ENCODE results near the gene CD40. TPM values are rescaled to one million over a fixed set of nuclear protein-coding genes. Genes with fewer than 3 reads are reported as not detected.

CD40 gene
- total and polyA plus RNA-seq, 2 experiments from 2014 or later = 2.5 to 2.8 TPM

DNA sequence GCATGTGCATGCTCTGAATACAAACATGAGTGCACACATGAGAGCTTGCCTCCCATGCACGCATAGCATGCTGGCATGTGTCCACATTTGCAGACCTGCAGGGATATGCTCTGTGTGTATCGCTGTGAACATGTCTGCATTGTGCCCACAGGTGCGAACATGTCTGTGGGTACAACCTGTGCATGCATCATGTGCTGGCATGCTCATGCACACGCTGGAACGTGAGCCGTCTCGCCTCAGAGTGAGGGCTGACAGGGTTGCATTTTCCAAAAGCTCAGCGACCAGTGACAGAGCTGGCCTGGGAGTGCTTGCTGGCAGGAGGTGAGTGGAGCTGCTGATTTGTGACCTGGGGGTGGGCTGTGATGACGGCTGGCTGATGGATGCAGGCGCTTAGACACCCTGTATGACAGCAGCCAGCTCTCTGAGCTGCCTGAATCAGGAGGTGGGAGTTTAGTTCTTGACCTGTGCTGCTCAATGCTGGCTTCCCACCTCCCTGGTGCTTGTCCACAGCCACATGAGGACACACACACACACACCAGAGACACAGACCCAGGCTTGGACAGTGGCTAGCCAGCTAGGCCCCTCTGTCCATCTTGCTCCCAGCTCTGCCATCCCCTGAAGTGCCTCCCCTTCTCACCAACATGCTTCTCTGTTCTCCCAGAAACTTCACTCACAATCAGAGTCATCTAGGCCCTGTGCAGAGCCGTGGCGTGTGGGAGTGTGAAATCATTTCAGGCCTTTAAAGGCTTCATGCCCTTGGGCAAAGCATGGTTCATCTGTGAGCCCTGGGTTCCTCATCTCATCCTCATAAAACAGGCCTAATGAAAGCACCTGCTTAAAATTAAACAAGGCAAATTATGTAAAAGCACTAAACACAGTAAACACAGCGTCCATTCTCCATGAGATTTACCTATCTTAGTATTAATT lies 51.4 kb downstream of the CD40 start:
- in situ Hi-C loops (cut with MboI) = no loop called here
- Histone ChIP-seq H3K36me3 (ENCODE audit: low read depth) (no peaks in the 10 kb centered on the region), H3K4me2 (ENCODE audit: unreplicated experiment) (no peak overlapping the region), H3K4me3 (no peak overlapping the region), H3K79me2 (ENCODE audit: insufficient read depth) (no peaks in the 10 kb centered on the region), H3K27ac (no peak overlapping the region), H3K4me1 (ENCODE audit: insufficient read depth) (no peaks in the 10 kb centered on the region), H4K20me1 (ENCODE audit: insufficient read depth) (no peaks in the 10 kb centered on the region), H3K27me3 (replicated peaks; ENCODE audit: insufficient read depth) (peaks cover 50% of the 10 kb centered on the region), H3K9me2 (ENCODE audit: insufficient read depth) (no peaks in the 10 kb centered on the region), H3F3A (ENCODE audit: insufficient read depth) (no peaks in the 10 kb centered on the region), H3K9ac (no peak overlapping the region), H3K9me3 (ENCODE audit: low read depth) (no peaks in the 10 kb centered on the region), H2AFZ (no peak overlapping the region)
- no peak for TF ChIP-seq EZH2phosphoT487 (IDR thresholded peaks at IDR 0.05; ENCODE audit: insufficient read depth, low read depth)
- TF ChIP-seq EZH2 (IDR thresholded peaks at IDR 0.05; ENCODE audit: insufficient read depth, poor library complexity, severe bottlenecking) = no peak
- DNase-seq = no peak
- 28 to 31% methylated on average over 13 of the region's 13 CpGs for WGBS, 2 experiments (ENCODE audit: low coverage in 1 of 2, low lambda C conversion rate in 2 of 2, missing lambda C conversion rate in 2 of 2)

DNA sequence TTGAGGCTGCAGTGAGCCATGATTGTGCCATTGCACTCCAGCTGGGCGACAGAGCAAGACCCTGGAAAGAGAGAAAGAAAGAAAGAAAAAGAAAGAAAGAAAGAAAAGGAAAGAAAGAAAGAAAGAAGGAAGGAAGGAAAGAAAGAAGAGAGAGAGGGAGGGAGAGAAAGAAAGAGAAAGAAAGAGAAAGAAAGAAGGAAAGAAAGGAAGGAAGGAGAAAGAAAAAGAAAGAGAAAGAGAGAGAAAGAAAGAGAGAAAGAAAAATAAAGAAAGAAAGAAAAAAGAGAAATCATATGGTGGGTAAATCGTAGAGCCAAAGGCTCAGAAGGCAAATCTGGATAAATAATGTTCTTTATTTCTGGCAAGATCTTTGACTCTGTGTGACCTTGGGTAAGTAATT lies 53.4 kb downstream of the CD40 start:
- Histone ChIP-seq H3K27ac (no peak overlapping the region), H3K27me3 (replicated peaks; ENCODE audit: insufficient read depth) (peaks cover 53% of the 10 kb centered on the region), H3K4me2 (ENCODE audit: unreplicated experiment) (no peak overlapping the region), H3F3A (ENCODE audit: insufficient read depth) (no peaks in the 10 kb centered on the region), H3K9me2 (ENCODE audit: insufficient read depth) (no peaks in the 10 kb centered on the region), H2AFZ (no peak overlapping the region), H3K9me3 (ENCODE audit: low read depth) (no peaks in the 10 kb centered on the region), H3K4me1 (ENCODE audit: insufficient read depth) (no peaks in the 10 kb centered on the region), H3K79me2 (ENCODE audit: insufficient read depth) (no peaks in the 10 kb centered on the region), H3K36me3 (ENCODE audit: low read depth) (no peaks in the 10 kb centered on the region), H3K9ac (no peak overlapping the region), H3K4me3 (no peak overlapping the region), H4K20me1 (ENCODE audit: insufficient read depth) (no peaks in the 10 kb centered on the region)
- no peak for DNase-seq
- WGBS, 2 experiments (ENCODE audit: low coverage in 1 of 2, low lambda C conversion rate in 2 of 2, missing lambda C conversion rate in 2 of 2) = 27 to 34% methylated on average over 2 of the region's 2 CpGs
- in situ Hi-C loops (cut with MboI) = no loop called here
- no peak for TF ChIP-seq EZH2 (IDR thresholded peaks at IDR 0.05; ENCODE audit: insufficient read depth, poor library complexity, severe bottlenecking)
- no peak for TF ChIP-seq EZH2phosphoT487 (IDR thresholded peaks at IDR 0.05; ENCODE audit: insufficient read depth, low read depth)

DNA sequence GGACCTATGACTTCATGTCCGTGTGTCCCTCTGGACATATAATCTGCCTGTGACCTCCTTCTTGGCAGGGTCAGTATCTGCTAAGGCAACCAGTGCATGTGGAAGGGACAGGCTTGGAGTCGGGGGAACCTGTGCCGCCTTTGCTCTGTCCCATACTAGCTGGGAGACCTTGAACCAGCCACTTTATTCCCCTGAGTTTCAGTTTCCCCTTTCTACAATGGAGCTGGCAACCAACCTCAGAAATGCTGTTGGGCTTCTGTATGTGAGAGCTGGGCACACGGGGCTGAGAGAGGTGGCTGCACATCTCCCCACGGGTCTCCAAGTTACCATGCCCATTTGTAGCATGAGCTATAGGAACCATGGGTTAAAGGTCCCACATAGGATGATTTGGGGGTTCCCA lies 53.8 kb downstream of the CD40 start:
- Histone ChIP-seq H3K27me3 (replicated peaks; ENCODE audit: insufficient read depth) (peaks cover 48% of the 10 kb centered on the region), H3F3A (ENCODE audit: insufficient read depth) (no peaks in the 10 kb centered on the region), H2AFZ (no peak overlapping the region), H4K20me1 (ENCODE audit: insufficient read depth) (no peaks in the 10 kb centered on the region), H3K4me3 (no peak overlapping the region), H3K27ac (no peak overlapping the region), H3K4me1 (ENCODE audit: insufficient read depth) (no peaks in the 10 kb centered on the region), H3K4me2 (ENCODE audit: unreplicated experiment) (no peak overlapping the region), H3K9me2 (ENCODE audit: insufficient read depth) (no peaks in the 10 kb centered on the region), H3K36me3 (ENCODE audit: low read depth) (no peaks in the 10 kb centered on the region), H3K9ac (no peak overlapping the region), H3K9me3 (ENCODE audit: low read depth) (no peaks in the 10 kb centered on the region), H3K79me2 (ENCODE audit: insufficient read depth) (no peaks in the 10 kb centered on the region)
- TF ChIP-seq EZH2 (IDR thresholded peaks at IDR 0.05; ENCODE audit: insufficient read depth, poor library complexity, severe bottlenecking) (no peak), EZH2phosphoT487 (IDR thresholded peaks at IDR 0.05; ENCODE audit: insufficient read depth, low read depth) (no peak)
- WGBS, 2 experiments (ENCODE audit: low coverage in 1 of 2, low lambda C conversion rate in 2 of 2, missing lambda C conversion rate in 2 of 2) = 26 to 27% methylated on average over 5 of the region's 5 CpGs
- no peak for DNase-seq
- in situ Hi-C loops (cut with MboI) = no loop called here

DNA sequence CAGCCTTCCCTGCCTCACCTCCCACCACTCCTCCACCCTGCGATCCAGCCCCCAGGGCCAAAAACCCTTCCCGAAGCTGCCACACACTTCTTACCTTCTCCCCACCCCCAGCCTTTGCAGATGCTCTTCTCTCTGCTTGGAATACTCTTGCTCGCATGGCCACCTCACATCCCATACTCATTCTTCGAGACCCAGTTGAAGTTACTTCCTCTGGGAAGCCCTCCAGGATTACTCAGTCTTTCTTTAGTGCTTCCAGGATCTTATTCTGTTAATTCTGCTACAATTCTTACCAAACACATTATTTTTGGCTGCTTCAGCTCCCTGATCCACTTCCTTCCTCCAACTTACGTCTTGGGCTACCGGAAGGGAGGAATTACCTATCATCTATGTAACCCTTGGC lies 54.3 kb downstream of the CD40 start:
- H3K4me3 ChIP-seq = no peak overlapping the region
- H3K9me2 ChIP-seq (ENCODE audit: insufficient read depth) = no peaks in the 10 kb centered on the region
- H3F3A ChIP-seq (ENCODE audit: insufficient read depth) = no peaks in the 10 kb centered on the region
- WGBS, 2 experiments (ENCODE audit: low coverage in 1 of 2, low lambda C conversion rate in 2 of 2, missing lambda C conversion rate in 2 of 2) = 54 to 55% methylated on average over 6 of the region's 6 CpGs
- no peak overlapping the region for H3K9ac ChIP-seq
- no peaks in the 10 kb centered on the region for H4K20me1 ChIP-seq (ENCODE audit: insufficient read depth)
- no peak overlapping the region for H2AFZ ChIP-seq
- H3K9me3 ChIP-seq (ENCODE audit: low read depth) = no peaks in the 10 kb centered on the region
- no peak for DNase-seq
- H3K27ac ChIP-seq = no peak overlapping the region
- no peaks in the 10 kb centered on the region for H3K36me3 ChIP-seq (ENCODE audit: low read depth)
- no peak overlapping the region for H3K4me2 ChIP-seq (ENCODE audit: unreplicated experiment)
- peaks cover 43% of the 10 kb centered on the region for H3K27me3 ChIP-seq (replicated peaks; ENCODE audit: insufficient read depth)
- in situ Hi-C loops (cut with MboI) = no loop called here
- H3K4me1 ChIP-seq (ENCODE audit: insufficient read depth) = no peaks in the 10 kb centered on the region
- H3K79me2 ChIP-seq (ENCODE audit: insufficient read depth) = no peaks in the 10 kb centered on the region
- no peak for TF ChIP-seq EZH2 (IDR thresholded peaks at IDR 0.05; ENCODE audit: insufficient read depth, poor library complexity, severe bottlenecking)
- no peak for TF ChIP-seq EZH2phosphoT487 (IDR thresholded peaks at IDR 0.05; ENCODE audit: insufficient read depth, low read depth)

Data from GM23248 (cell line).